Choroid plexus epithelial cell (primary cell): ENCODE measurements around the gene CAVIN2.

Experiments
- DNase-seq: peaks from one replicate; pipeline ENCODE4 v3.0.0-alpha.2; 2010; ENCODE audit warnings: low read depth
- H3K4me3 ChIP-seq: 2 replicates; pipeline ENCODE4 v1.5.1; 2011; ENCODE audit warnings: low read depth, mild to moderate bottlenecking, control low read depth, low read length, moderate library complexity
- TF ChIP-seq, protein P1 (sequence below): conservative IDR thresholded peaks from 2 replicates; pipeline ENCODE4 v1.5.1; 2011; ENCODE audit warnings: low read depth, mild to moderate bottlenecking, control low read depth, inconsistent platforms, low read length, moderate library complexity

Gene CAVIN2

DNA sequence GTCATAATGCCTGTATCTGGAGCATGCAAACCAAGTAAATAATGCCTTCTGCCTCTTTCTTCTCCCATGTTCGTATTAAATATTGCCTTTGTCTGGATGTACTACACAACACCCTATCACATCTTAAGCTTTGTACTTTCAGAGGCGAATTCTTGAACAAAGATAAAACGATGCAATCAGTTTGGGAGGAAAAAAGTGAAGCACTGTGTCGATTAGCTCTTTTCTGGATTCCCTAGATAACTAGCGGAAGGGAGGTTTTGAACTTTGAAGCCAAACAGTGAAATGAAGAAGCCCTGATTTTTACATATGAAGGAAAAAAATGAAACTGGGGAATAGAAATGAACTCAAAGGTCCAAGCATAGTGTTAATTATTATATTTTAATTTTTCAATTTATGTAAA lies 44.7 kb downstream of the CAVIN2 start:
- DNase-seq, result no peak
- no peak overlapping the region for H3K4me3 ChIP-seq
- TF ChIP-seq, protein P1, sequence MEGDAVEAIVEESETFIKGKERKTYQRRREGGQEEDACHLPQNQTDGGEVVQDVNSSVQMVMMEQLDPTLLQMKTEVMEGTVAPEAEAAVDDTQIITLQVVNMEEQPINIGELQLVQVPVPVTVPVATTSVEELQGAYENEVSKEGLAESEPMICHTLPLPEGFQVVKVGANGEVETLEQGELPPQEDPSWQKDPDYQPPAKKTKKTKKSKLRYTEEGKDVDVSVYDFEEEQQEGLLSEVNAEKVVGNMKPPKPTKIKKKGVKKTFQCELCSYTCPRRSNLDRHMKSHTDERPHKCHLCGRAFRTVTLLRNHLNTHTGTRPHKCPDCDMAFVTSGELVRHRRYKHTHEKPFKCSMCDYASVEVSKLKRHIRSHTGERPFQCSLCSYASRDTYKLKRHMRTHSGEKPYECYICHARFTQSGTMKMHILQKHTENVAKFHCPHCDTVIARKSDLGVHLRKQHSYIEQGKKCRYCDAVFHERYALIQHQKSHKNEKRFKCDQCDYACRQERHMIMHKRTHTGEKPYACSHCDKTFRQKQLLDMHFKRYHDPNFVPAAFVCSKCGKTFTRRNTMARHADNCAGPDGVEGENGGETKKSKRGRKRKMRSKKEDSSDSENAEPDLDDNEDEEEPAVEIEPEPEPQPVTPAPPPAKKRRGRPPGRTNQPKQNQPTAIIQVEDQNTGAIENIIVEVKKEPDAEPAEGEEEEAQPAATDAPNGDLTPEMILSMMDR, result no peak

DNA sequence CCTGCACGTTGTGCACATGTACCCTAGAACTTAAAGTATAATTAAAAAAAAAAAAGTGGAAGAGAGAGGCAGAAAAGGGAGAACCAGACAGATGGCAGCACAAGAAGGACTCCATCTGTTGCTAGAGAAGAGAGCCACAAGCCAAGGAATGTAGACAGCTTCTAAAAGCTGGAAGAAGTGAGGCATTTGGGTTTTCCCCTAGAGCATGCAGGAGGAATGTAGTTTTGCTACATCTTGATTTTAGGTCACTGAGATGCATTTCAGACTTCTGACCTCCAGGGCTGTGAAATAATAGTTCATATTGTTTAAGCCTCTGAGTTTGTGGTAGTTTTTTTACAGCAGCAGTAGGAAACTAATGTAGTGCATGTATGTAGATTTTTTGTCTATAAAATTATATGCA lies 46.0 kb downstream of the CAVIN2 start:
- no peak overlapping the region for H3K4me3 ChIP-seq
- TF ChIP-seq, protein P1, result no peak
- DNase-seq, result peak; percentile 39

DNA sequence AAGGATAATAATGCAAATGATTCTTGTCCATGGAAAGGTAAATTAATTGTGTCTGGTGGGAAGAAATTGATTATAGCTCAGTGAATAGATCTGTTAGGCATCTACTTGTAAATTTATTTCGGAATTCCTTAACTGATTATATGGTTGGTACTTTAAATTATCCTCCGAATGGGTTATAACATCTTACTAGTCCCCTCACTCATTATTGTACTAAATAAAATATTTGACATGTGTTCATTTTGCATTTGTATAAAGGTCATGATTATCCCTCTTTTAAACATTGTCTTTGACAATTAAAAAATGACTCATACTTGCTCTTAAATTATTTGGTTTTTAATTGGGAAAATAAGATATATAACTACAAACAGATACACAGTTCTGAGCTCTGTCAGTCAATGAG lies 47.4 kb downstream of the CAVIN2 start:
- no peak for DNase-seq
- TF ChIP-seq, protein P1, result no peak
- H3K4me3 ChIP-seq, result no peak overlapping the region

DNA sequence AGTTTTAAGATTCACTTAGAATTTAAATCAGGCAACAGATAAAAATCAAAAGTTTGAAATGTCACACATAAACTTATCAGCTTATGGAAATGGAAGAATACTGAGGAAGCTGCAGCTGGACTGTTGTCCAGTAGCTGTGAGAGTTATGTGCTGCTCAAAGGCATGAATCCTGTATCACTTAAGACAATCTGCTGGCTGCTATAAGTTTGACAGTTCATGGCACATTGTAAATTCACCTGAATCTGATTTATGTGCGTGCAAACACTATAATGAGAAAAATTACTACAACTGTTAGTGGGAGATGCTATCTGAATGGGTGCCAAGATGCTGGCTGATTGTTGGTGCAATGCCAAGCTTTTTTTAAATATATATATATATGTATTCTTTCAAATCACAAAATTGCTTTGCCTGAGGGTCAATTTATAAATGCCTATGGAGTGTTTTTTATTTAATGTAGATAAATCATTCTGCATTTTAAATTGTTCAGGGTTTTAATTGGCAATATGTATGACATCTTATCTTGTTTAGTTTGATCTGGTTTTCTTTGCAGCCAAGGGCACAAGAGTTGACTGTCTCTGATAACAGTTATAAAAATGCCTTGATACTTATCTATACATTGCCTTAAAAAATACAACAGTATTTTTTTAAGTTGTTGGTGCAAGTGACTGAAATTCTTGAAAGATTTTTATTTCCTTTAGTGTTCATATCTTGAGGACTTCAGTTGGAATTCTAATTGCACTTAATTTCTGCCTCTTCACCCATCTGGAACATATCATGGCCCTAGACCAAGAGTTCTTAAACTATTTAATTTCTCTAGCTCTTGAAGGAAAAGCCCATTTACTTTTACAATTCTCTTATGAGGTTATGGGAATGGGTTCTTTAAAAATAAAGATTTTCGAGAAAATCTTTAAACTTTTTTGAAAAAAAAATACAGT lies 48.7 kb downstream of the CAVIN2 start:
- TF ChIP-seq, protein P1, result no peak
- no peak for DNase-seq
- H3K4me3 ChIP-seq, result no peak overlapping the region

GRCh38 chr2:191797500-191797899 lies 49.4 kb downstream of the CAVIN2 start:
- TF ChIP-seq, protein P1, result no peak
- DNase-seq, result no peak
- no peak overlapping the region for H3K4me3 ChIP-seq

GRCh38 chr2:191795715-191796114 lies 51.2 kb downstream of the CAVIN2 start:
- H3K4me3 ChIP-seq, result no peak overlapping the region
- TF ChIP-seq, protein P1, result no peak
- no peak for DNase-seq
